Nephron (organoid): ENCODE data around the gene OR5A1.

Source experiments
- H3K27ac Mint-ChIP-seq, 3 experiments: 2 replicates each; pipeline ENCODE4 v1.8.0; 2020; ENCODE audit warnings: mixed read lengths in 3 of 3, mild to moderate bottlenecking in 2 of 3, moderate library complexity in 1 of 3
- H3K27me3 Mint-ChIP-seq: 2 replicates; pipeline ENCODE4 v1.8.0; 2021; ENCODE audit warnings: low read depth, mild to moderate bottlenecking, moderate library complexity, mixed read lengths
- H3K36me3 Mint-ChIP-seq: 2 replicates; pipeline ENCODE4 v1.8.0; 2020; ENCODE audit warnings: low read depth, mixed read lengths
- H3K4me1 Mint-ChIP-seq: 2 replicates; pipeline ENCODE4 v1.8.0; 2020; ENCODE audit warnings: mixed read lengths
- H3K4me3 Mint-ChIP-seq, 3 experiments: 2 replicates each; pipeline ENCODE4 v1.8.0; 2020; ENCODE audit warnings: mild to moderate bottlenecking in 3 of 3, mixed read lengths in 3 of 3, moderate library complexity in 2 of 3
- H3K9me3 Mint-ChIP-seq: 2 replicates; pipeline ENCODE4 v1.8.0; 2020; ENCODE audit warnings: mixed read lengths
- TF ChIP-seq, protein P1 (sequence below), 3 experiments: fragments of 200-600 bp; sonication (generic); IDR thresholded peaks; one replicate each; pipeline ENCODE4 v1.5.0; 2021; ENCODE audit warnings: antibody characterized with exemption in 3 of 3; ENCODE audit not compliant: unreplicated experiment in 3 of 3

The OR5A1 gene

DNA sequence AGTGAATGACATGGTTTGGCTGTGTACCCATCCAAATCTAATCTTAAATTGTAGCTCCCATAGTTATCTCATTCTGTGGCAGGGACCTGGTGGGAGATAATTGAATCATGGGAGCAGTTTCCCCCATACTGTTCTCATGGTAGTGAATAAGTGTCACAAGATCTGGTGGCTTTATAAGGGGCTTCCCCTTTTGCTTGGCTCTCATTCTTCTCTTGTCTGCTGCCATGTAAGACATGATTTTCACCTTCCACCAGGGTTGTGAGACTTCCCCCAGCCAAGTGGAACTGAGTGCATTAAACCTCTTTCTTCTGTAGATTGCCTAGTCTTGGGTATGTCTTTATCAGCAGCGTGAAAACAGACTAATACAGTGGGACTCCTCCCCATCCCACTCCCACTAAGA, 21.2 kb upstream of the OR5A1 start:
- TF ChIP-seq, protein P1, sequence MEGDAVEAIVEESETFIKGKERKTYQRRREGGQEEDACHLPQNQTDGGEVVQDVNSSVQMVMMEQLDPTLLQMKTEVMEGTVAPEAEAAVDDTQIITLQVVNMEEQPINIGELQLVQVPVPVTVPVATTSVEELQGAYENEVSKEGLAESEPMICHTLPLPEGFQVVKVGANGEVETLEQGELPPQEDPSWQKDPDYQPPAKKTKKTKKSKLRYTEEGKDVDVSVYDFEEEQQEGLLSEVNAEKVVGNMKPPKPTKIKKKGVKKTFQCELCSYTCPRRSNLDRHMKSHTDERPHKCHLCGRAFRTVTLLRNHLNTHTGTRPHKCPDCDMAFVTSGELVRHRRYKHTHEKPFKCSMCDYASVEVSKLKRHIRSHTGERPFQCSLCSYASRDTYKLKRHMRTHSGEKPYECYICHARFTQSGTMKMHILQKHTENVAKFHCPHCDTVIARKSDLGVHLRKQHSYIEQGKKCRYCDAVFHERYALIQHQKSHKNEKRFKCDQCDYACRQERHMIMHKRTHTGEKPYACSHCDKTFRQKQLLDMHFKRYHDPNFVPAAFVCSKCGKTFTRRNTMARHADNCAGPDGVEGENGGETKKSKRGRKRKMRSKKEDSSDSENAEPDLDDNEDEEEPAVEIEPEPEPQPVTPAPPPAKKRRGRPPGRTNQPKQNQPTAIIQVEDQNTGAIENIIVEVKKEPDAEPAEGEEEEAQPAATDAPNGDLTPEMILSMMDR (IDR thresholded peaks at IDR 0.05; ENCODE audit: unreplicated experiment in 3 of 3): no peak
- Mint-ChIP-seq H3K4me1 (no peaks in the 10 kb centered on the region), H3K27ac (no peak overlapping the region), H3K36me3 (no peaks in the 10 kb centered on the region), H3K9me3 (peaks cover 6% of the 10 kb centered on the region), H3K4me3 (no peak overlapping the region), H3K27me3 (no peaks in the 10 kb centered on the region)

DNA sequence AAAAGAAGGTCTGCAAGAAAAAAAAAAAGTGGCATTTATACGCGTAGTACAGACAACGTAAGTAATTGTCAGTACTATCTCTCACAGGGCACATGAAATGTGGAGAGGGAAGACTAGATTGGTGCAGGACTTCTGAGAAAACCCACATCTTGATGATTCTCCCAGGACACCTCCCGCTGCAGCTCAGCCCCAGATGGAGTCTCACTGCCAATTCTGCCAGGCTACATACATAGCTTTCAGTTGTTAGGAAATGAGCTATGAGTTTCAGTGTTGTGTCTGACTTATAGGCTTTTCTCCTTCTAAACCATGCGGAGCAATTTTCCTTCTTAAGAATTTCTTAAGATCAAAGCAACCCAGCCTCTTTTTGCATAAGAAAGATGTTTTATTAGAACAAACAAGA, 19.7 kb upstream of the OR5A1 start:
- Mint-ChIP-seq H3K9me3 (no peaks in the 10 kb centered on the region), H3K27ac (no peak overlapping the region), H3K4me3 (no peak overlapping the region), H3K36me3 (no peaks in the 10 kb centered on the region), H3K4me1 (no peaks in the 10 kb centered on the region), H3K27me3 (peaks cover 3% of the 10 kb centered on the region)
- TF ChIP-seq, protein P1 (IDR thresholded peaks at IDR 0.05; ENCODE audit: unreplicated experiment in 3 of 3): no peak

DNA sequence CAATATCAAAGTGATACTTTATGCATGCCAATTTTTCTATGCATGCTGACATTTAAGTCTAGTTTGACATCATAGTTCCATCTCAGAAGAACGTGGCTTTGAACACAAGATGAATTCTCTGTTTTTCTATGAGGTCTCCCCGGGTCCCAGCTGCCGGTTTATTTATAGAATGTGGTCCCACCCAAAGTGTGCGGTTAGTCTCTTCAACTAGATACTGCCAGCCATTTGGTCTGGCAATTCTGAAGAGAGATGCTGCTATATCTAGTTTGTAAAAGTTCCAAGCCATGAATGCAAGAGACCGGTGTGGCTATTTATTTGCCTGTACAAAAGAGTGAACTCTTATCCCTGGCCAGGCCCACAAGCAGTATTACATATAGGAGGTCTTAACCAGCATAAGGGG, 19.2 kb upstream of the OR5A1 start:
- Mint-ChIP-seq H3K9me3 (no peaks in the 10 kb centered on the region), H3K27me3 (peaks cover 3% of the 10 kb centered on the region), H3K4me3 (no peak overlapping the region), H3K27ac (no peak overlapping the region), H3K4me1 (no peaks in the 10 kb centered on the region), H3K36me3 (no peaks in the 10 kb centered on the region)
- TF ChIP-seq, protein P1 (IDR thresholded peaks at IDR 0.05; ENCODE audit: unreplicated experiment in 3 of 3): no peak

DNA sequence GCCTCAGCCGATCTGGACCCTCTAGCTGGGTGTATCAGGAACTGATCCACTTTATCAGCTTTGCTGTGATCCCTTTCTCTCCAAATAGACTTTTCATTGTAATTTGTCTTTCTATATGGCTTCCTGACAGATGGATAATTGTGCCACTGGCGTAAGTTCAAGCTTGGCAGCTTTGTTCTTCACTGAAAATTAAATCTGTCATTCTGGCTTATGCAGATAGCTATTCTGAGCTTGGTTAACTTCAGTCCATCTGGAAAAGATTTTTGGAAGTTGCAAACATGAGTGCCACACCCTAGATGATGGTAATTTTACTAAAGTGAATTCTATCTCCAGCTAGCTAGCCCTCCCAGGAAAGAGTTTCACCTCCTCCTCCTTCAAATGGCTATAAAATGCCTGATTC, 18.1 kb upstream of the OR5A1 start:
- H3K4me1 Mint-ChIP-seq: no peaks in the 10 kb centered on the region
- H3K36me3 Mint-ChIP-seq: no peaks in the 10 kb centered on the region
- H3K27ac Mint-ChIP-seq: no peak overlapping the region
- no peak overlapping the region for H3K4me3 Mint-ChIP-seq
- TF ChIP-seq, protein P1 (IDR thresholded peaks at IDR 0.05; ENCODE audit: unreplicated experiment in 3 of 3): no peak
- H3K27me3 Mint-ChIP-seq: peaks cover 6% of the 10 kb centered on the region
- no peaks in the 10 kb centered on the region for H3K9me3 Mint-ChIP-seq

DNA sequence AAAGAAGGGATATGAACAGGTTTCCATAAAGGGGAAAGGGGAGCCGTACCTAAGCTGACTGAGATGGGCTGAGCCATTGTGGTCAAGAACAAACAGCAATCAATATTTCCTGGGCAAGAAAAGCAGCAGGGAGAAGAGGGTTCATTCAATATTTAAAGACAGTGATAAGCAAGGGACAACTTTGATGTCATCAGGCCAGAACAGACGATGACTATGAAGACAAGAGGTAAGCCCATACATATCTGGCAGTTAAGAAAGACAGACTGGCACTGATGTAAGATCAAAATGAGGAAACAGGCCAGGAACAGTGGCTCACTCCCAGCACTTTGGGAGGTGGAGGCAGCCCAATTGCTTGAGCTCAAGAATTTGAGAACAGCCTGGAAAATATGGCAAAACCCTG, 12.4 kb upstream of the OR5A1 start:
- no peak overlapping the region for H3K27ac Mint-ChIP-seq
- no peaks in the 10 kb centered on the region for H3K36me3 Mint-ChIP-seq
- H3K4me3 Mint-ChIP-seq: no peak overlapping the region
- no peaks in the 10 kb centered on the region for H3K9me3 Mint-ChIP-seq
- H3K4me1 Mint-ChIP-seq: no peaks in the 10 kb centered on the region
- H3K27me3 Mint-ChIP-seq: peaks cover 6% of the 10 kb centered on the region
- TF ChIP-seq, protein P1 (IDR thresholded peaks at IDR 0.05; ENCODE audit: unreplicated experiment in 3 of 3): no peak

DNA sequence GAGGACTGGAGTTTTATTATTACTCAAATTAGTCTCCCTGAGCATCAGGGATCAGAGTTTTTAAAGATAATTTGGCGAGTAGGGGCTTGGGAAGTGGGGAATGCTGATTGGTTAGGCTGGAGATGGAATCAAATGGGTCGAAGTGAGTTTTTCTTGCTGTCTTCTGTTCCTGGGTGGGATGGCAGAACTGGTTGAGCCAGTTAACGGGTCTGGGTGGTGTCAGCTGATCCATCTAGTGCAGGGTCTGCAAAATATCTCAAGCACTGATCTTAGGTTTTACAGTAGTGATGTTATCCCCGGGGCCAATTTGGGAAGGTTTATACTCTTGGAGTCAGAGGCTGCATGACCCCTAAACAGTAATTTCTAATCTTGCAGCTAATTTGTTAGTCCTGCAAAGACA, 11.1 kb upstream of the OR5A1 start:
- TF ChIP-seq, protein P1 (IDR thresholded peaks at IDR 0.05; ENCODE audit: unreplicated experiment in 3 of 3): no peak
- Mint-ChIP-seq H3K36me3 (no peaks in the 10 kb centered on the region), H3K27me3 (peaks cover 6% of the 10 kb centered on the region), H3K4me1 (no peaks in the 10 kb centered on the region), H3K9me3 (no peaks in the 10 kb centered on the region), H3K27ac (no peak overlapping the region), H3K4me3 (no peak overlapping the region)
